ENCODE results near the gene SCN1B.

The SCN1B gene

DNA sequence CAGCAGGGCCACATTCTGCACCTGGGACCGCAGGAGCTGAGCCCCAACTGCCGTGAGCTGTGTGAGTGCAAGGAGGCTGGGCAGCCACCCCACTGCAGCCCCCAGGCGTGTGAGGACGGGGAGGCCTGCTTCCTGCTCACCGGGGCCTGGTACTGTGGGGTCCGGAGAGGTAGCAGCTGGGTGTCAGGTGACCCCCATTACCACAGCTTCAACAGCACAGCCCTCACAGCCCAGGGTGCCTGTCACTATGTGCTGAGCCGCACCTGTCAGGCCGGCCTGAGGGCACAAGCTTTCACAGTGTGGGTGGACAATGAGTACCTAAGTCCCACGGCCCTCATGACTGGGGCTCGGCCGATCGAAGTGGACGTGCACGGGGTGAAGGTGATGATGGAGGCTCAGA lies 49.6 kb downstream of the SCN1B start:
- in situ Hi-C loops (cut with HindIII; ENCODE audit: low pct_ligation_motif_present, low pct_unique_long_range_greater_than_20kb, low sequenced_read_pairs) = no loop called here

DNA sequence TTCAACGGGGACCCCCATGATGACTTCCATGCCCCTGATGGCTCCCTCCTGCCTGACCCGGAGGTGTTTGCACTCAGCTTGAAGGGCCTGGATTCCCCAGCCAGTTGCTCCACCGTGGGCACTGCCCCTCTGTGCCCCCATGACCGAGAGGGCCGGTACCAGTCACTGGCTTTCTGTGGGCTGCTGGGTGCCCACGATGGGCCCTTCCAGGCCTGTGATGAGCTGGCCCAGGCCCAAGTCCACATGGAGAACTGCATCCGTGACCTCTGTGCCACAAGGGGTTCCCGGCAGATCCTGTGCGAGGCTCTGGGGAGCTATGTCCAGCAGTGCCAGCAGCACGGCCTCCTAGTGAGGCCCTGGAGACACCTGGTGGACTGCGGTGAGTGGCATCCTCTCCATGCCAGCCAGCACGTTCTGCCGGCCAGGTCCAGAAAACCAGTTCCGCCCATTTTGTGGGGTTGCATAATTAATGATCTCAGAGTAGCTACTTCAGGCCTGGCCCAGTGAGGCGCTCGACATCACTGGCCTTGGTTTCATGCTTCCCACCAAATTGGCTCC lies 50.4 kb downstream of the SCN1B start:
- DNase-seq = no peak
- in situ Hi-C loops (cut with HindIII; ENCODE audit: low pct_ligation_motif_present, low pct_unique_long_range_greater_than_20kb, low sequenced_read_pairs) = no loop called here

More for the DNA sequence above, 49.6 kb downstream of the SCN1B start:
- DNase-seq = no peak

DNA sequence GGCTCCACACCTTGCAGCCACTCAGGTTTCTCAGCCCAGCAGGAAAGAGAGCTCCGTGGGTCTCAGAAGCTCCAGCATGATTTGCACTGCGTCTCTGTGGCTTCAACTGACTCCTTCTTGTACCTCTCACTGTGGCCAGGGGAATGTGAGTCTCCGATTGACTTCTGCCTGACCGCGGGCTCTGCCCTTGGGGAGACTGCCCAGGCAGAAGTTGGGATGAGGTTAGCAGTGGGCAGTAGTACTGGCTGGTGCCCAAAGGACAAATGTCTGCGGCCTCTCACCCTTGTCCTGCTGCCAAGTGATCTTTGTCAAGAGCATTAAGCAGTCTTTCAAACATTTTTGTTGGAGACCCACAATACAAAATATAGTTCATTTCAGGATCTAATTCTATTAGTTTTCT lies 50.9 kb downstream of the SCN1B start:
- in situ Hi-C loops (cut with HindIII; ENCODE audit: low pct_ligation_motif_present, low pct_unique_long_range_greater_than_20kb, low sequenced_read_pairs) = no loop called here
- no peak for DNase-seq

DNA sequence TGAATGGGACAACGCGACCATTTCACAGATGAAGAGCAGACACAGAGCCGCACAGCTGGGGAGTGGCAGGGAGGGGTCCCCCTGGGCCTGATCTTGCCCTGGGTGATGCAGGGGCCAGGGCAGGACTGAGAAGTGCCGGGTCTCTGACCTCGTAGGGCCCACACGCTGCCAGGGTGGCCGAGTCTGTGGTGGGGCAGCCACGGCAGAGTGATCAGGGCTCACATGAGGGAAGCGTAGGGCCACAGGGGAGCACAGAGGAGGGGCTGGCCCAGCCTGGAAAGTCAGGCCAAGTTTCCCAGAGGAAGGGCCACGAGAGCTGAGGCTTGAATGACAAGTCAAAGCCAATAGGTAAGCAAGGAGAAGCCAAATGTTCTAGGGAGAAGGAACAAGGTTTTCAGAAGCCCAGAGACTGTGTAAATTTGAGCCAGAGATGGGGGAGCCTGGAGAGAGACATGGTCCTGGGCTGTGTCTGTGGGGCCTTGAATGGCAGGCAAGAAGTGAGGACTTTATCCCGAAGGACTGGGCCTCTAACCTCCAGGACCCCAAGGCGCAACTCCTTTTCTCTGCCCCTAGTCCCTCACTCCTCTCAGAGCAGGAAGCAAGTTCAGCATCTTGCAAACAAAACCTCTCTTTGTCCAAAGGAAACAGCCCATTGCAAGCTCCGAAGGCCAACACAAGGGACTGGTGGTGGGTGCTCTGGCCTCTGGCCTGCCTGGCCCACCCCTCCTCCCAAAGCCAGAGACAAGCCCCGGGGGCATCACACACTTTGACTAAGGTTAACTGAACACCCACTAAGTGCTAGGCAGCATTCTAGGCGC lies 53.6 kb downstream of the SCN1B start:
- no peak for DNase-seq
- in situ Hi-C loops (cut with HindIII; ENCODE audit: low pct_ligation_motif_present, low pct_unique_long_range_greater_than_20kb, low sequenced_read_pairs) = no loop called here

DNA sequence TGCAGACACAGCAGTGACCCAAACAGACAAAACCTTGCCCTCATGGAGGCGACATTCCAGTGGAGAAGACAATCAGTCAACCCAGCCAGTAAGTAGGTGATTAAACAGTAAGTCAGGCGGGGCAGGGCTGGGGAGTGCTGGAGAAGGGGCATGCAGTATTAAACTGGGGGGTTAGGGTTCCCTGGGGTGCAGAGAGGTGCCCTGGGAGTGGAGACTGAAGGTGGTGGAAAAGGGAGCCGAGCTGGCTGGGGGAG lies 54.2 kb downstream of the SCN1B start:
- in situ Hi-C loops (cut with HindIII; ENCODE audit: low pct_ligation_motif_present, low pct_unique_long_range_greater_than_20kb, low sequenced_read_pairs) = no loop called here
- DNase-seq = no peak

DNA sequence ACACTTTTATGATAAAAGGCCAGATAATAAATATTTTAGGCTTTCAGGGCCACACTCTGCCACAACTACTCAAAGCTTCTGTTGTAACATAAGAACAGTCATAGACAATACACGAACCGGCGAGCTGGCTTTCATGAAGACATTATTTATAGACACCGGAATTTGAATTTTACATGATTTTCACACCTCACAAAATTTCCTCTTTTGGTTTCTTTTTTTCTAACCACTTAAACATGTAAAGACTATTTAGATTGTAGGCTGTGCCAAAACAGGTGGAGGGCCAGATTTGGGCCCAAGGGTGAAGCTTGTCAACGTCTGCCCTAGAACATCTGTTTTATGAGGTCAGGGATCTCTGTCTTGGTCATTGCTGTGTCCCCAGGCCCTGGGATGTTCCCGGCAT lies 55.7 kb downstream of the SCN1B start:
- DNase-seq = no peak
- in situ Hi-C loops (cut with HindIII; ENCODE audit: low pct_ligation_motif_present, low pct_unique_long_range_greater_than_20kb, low sequenced_read_pairs) = no loop called here

DNA sequence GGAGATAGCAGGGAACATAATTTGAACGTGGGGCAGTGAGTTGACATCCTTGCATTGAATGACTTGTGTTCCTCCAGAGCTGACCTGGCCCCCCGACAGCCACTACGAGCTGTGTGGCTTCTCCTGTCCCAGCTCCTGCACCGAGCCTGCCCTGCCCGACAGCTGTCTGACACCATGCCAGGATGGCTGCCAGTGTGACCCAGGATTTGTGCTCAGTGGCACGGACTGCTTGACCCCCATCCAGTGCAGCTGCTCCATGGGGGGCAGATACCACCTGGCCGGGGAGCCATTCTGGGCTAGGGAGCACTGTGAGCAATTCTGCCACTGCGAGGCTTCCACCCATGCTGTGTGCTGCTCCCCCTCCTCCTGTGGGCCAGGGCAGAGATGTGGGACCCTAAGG lies 56.2 kb downstream of the SCN1B start:
- in situ Hi-C loops (cut with HindIII; ENCODE audit: low pct_ligation_motif_present, low pct_unique_long_range_greater_than_20kb, low sequenced_read_pairs) = no loop called here

DNA sequence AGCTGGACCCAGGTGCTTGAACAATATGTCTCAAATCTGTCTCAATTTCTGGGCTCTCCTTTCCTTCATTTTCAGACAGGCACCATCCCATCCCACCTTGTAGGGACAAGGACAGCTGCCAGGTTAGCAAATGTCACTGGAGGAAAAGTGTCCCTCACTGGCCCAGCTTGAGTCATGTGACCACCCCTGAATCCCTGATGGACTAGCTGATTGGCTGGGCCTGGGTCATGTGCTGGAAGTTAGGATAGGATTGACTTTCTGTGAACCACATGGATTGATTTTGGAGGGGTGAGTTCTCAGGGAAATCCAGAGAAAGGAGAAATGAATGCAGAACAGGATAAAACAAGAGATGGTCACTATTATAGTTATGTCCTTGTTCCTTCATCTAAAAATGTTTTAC lies 57.1 kb downstream of the SCN1B start:
- no peak for DNase-seq
- in situ Hi-C loops (cut with HindIII; ENCODE audit: low pct_ligation_motif_present, low pct_unique_long_range_greater_than_20kb, low sequenced_read_pairs) = no loop called here

More for the DNA sequence above, 56.2 kb downstream of the SCN1B start:
- DNase-seq = no peak

DNA sequence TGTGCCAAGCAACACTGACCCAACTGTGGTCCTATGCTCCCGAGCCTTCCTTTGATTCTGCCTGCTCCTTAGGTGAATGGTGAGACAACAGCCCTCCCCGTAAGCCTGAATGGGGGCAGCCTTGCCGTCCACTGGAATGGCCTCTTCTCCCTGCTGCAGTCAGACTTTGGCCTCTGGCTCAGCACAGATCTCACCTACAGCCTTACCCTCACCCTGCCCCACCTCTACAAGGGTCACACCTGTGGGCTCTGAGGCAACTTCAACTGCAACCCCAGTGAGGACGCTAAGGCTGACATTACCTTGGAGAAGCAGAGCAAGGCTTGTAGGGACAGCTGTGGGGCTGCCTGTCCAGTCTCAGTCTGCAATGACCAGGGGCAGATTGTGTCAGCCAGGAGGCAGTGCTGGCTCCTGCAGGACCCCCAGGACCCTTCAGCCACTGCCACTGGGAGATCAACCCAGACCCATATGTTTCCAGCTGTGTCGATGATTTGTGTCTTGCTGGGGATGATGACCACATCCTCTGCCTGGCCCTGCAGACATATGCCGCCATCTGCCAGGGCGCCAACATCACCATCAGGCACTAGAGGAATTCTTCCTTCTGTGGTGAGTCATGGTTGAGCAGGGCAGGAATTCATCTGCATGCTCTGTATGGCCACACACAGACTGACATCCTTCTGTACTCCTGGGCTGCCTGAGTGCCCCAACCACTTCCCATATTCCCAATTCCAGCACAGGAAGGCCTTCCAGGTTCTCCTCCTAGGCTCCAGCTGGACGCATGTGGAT lies 58.1 kb downstream of the SCN1B start:
- in situ Hi-C loops (cut with HindIII; ENCODE audit: low pct_ligation_motif_present, low pct_unique_long_range_greater_than_20kb, low sequenced_read_pairs) = no loop called here

DNA sequence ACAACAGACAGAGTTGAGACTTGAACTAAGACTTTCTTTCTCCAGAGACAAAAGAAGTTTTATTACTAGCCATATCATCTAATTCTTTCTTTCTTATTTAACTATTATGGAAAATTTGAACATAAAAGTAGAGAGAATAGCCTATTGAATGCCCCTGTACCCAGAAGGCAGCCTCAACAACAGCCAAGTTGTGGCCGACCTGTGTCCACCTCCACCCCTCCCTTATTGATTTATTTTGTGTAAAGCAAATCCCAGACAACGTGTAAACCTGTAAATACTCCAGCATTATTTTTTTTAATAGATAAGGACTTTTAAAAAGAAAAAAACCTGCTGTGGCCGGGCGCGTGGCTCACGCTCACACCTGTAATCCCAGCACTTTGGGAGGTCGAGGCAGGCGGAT lies 59.3 kb downstream of the SCN1B start:
- no peak for DNase-seq
- in situ Hi-C loops (cut with HindIII; ENCODE audit: low pct_ligation_motif_present, low pct_unique_long_range_greater_than_20kb, low sequenced_read_pairs) = no loop called here

More for the DNA sequence above, 58.1 kb downstream of the SCN1B start:
- DNase-seq = peak; percentile 82

Data from ACHN (cell line).